ENCODE results near the gene CARNS1.

Gene CARNS1, protein sequence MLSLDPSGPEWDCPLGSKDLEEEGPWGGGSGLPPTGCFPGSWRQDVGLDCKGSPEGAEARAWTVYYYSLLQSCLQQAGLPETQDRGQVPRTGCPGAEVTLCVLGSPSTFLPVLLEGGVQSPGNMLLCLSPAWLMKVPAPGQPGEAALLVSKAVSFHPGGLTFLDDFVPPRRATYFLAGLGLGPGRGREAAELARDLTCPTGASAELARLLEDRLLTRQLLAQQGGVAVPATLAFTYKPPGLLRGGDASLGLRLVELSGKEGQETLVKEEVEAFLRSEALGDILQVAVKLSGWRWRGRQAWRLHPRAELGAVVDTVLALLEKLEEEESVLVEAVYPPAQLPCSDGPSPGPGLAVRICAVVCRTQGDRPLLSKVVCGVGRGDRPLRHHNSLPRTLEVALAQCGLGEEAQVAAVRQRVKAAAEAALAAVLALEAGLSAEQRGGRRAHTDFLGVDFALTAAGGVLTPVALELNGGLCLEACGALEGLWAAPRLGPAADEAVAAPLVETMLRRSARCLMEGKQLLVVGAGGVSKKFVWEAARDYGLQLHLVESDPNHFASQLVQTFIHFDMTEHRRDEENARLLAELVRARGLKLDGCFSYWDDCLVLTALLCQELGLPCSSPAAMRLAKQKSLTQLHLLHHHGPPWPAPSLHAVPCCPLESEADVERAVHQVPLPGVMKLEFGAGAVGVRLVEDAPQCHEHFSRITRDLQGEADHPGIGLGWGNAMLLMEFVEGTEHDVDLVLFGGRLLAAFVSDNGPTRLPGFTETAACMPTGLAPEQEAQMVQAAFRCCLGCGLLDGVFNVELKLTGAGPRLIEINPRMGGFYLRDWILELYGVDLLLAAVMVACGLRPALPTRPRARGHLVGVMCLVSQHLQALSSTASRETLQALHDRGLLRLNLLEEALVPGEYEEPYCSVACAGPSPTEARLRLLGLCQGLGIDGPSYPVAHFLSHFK

GRCh38 chr11:67415501-67416304 lies at the start of gene CARNS1:
CARNS1 (plus strand) TSS chr11:67415678; CDS start chr11:67416200, 522 bp downstream.
- no peak for TF ChIP-seq CTCF (IDR thresholded peaks at IDR 0.05)

- no peak for TF ChIP-seq CTCF (IDR thresholded peaks at IDR 0.05)
These were observed 49.6 kb upstream of the CARNS1 start for GRCh38 chr11:67365736-67366444.

- no peak for TF ChIP-seq CTCF (IDR thresholded peaks at IDR 0.05)
These were observed 48.9 kb upstream of the CARNS1 start for GRCh38 chr11:67366546-67366945.

GRCh38 chr11:67366961-67367760 lies 48.3 kb upstream of the CARNS1 start:
- TF ChIP-seq CTCF (IDR thresholded peaks at IDR 0.05) = no peak

- TF ChIP-seq CTCF (IDR thresholded peaks at IDR 0.05) = no peak
These were observed 47.7 kb upstream of the CARNS1 start for GRCh38 chr11:67367761-67368227.

DNA sequence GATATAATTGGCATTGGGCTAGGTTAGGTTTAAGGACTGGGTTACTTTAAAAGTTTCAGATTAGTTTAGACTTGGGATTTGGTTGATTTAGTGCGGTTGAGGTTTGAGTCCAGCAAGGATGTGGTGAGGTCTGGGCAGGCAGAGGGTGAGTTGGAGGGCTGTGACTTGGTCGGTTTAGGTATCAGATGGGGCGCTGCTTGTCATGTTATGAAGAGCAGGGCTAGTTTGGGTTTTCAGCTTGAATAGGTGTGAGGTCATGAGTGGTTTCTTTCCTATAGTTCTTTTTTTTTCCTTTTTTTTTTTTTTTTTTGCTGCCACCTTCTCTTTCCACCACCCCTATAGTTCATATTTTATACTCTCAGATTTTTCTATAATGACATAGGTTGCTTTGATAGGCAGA lies 46.9 kb upstream of the CARNS1 start:
- no peak for TF ChIP-seq CTCF (IDR thresholded peaks at IDR 0.05)
